ENCODE measurements around the gene AKAP11. TPM values are rescaled to one million over a fixed set of nuclear protein-coding genes. Genes with fewer than 3 reads are reported as not detected.

AKAP11 gene
- total and polyA plus RNA-seq, 2 of the 4 experiments (the other 2 are of a cell fraction), result 8.0 to 19.7 TPM

DNA sequence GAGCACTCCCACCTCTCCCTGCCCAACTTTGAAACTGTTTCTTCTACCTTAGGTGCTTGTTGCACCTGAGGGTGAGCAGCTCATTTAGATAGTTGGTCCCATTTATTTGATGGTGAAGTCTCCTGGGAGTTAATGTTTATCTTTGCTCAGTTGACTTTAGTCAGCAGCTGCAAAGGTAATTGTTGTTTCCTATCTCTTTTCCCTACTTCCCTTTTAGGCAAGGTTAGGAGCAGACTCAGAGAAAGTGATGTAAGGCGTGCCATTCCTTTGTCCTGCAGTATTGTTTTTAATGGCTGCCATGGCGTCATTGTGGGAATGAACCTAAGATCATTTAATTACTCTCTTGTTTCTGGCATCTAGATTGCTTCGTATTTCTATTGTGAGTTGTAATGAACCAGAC lies 11.6 kb downstream of the AKAP11 start:
- TF ChIP-seq, protein P1, sequence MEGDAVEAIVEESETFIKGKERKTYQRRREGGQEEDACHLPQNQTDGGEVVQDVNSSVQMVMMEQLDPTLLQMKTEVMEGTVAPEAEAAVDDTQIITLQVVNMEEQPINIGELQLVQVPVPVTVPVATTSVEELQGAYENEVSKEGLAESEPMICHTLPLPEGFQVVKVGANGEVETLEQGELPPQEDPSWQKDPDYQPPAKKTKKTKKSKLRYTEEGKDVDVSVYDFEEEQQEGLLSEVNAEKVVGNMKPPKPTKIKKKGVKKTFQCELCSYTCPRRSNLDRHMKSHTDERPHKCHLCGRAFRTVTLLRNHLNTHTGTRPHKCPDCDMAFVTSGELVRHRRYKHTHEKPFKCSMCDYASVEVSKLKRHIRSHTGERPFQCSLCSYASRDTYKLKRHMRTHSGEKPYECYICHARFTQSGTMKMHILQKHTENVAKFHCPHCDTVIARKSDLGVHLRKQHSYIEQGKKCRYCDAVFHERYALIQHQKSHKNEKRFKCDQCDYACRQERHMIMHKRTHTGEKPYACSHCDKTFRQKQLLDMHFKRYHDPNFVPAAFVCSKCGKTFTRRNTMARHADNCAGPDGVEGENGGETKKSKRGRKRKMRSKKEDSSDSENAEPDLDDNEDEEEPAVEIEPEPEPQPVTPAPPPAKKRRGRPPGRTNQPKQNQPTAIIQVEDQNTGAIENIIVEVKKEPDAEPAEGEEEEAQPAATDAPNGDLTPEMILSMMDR (conservative IDR thresholded peaks at IDR 0.05; ENCODE audit: low read depth, low read length), result no peak
- no peak for TF ChIP-seq MAFK (IDR thresholded peaks at IDR 0.05; ENCODE audit: low read depth, low read length)
- no peak for TF ChIP-seq SMC3 (IDR thresholded peaks at IDR 0.05; ENCODE audit: low read depth, low read length)
- no peak for TF ChIP-seq CEBPB (IDR thresholded peaks at IDR 0.05; ENCODE audit: low read depth, low read length)
- no peak for TF ChIP-seq MAZ (IDR thresholded peaks at IDR 0.05; ENCODE audit: borderline replicate concordance, low read depth, low read length)
- TF ChIP-seq BHLHE40 (IDR thresholded peaks at IDR 0.05; ENCODE audit: low read depth, low read length), result no peak
- no peak for TF ChIP-seq MXI1 (IDR thresholded peaks at IDR 0.05; ENCODE audit: borderline replicate concordance, low read depth, low read length)
- TF ChIP-seq POLR2A (IDR thresholded peaks at IDR 0.05; ENCODE audit: low read depth, low read length), result no peak
- TF ChIP-seq, protein P2, sequence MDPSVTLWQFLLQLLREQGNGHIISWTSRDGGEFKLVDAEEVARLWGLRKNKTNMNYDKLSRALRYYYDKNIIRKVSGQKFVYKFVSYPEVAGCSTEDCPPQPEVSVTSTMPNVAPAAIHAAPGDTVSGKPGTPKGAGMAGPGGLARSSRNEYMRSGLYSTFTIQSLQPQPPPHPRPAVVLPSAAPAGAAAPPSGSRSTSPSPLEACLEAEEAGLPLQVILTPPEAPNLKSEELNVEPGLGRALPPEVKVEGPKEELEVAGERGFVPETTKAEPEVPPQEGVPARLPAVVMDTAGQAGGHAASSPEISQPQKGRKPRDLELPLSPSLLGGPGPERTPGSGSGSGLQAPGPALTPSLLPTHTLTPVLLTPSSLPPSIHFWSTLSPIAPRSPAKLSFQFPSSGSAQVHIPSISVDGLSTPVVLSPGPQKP (IDR thresholded peaks at IDR 0.05; ENCODE audit: borderline replicate concordance, low read depth, low read length), result no peak
- TF ChIP-seq CHD1 (IDR thresholded peaks at IDR 0.05; ENCODE audit: low read depth, low read length), result no peak
- no peak for TF ChIP-seq FOS (IDR thresholded peaks at IDR 0.05; ENCODE audit: low read depth, low read length)
- no peak for TF ChIP-seq RAD21 (IDR thresholded peaks at IDR 0.05; ENCODE audit: low read length)
- no peak for TF ChIP-seq RCOR1 (IDR thresholded peaks at IDR 0.05; ENCODE audit: insufficient replicate concordance, low read length)
- TF ChIP-seq, protein P3, sequence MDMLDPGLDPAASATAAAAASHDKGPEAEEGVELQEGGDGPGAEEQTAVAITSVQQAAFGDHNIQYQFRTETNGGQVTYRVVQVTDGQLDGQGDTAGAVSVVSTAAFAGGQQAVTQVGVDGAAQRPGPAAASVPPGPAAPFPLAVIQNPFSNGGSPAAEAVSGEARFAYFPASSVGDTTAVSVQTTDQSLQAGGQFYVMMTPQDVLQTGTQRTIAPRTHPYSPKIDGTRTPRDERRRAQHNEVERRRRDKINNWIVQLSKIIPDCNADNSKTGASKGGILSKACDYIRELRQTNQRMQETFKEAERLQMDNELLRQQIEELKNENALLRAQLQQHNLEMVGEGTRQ (IDR thresholded peaks at IDR 0.05; ENCODE audit: low read depth, low read length), result no peak
- no peak for TF ChIP-seq NFE2L2 (IDR thresholded peaks at IDR 0.05; ENCODE audit: low read depth, low read length)
- TF ChIP-seq RFX5 (IDR thresholded peaks at IDR 0.05; ENCODE audit: low read depth, low read length), result no peak
- H3K14ac ChIP-seq (replicated peaks; ENCODE audit: low read depth, low read length), result no peak overlapping the region
- no peak overlapping the region for H2AFZ ChIP-seq (replicated peaks; ENCODE audit: low read length, poor library complexity)
- no peak overlapping the region for H3K9ac ChIP-seq (ENCODE audit: low read depth, low read length)
- intact Hi-C loops (cut with micrococcal nuclease) (no loop called here), dilution Hi-C loops (cut with HindIII; ENCODE audit: low sequenced_read_pairs, unreplicated experiment) (no loop called here), in situ Hi-C loops (cut with MboI; ENCODE audit: low sequenced_read_pairs) (no loop called here)
- no peak overlapping the region for H3K4me2 ChIP-seq (ENCODE audit: low read depth, low read length)
- no peak overlapping the region for H2BK15ac ChIP-seq (ENCODE audit: low read depth, low read length)
- no peak overlapping the region for H3K18ac ChIP-seq (ENCODE audit: low read depth, low read length)
- H3K4me1 ChIP-seq (ENCODE audit: control insufficient read depth, insufficient read depth, low read length), result peaks cover 3% of the 10 kb centered on the region; the same call in 1 of the 2 replicates
- peaks cover 4% of the 10 kb centered on the region for H3K36me3 ChIP-seq (ENCODE audit: control insufficient read depth, insufficient read depth, low read length)
- no peak overlapping the region for H2BK20ac ChIP-seq (ENCODE audit: low read depth, low read length)
- POLR2A ChIA-PET (ENCODE audit: unreplicated experiment), result no interaction called here
- H2AK5ac ChIP-seq (ENCODE audit: low read depth, low read length), result no peak overlapping the region
- H4K20me1 ChIP-seq (ENCODE audit: insufficient read depth, low read length), result peaks cover 10% of the 10 kb centered on the region; the same call in 1 of the 2 replicates
- no peak overlapping the region for H3K4me3 ChIP-seq (ENCODE audit: insufficient read depth, low read depth, low read length)
- H2BK5ac ChIP-seq (ENCODE audit: low read depth, low read length, poor library complexity, severe bottlenecking), result no peak overlapping the region
- no peak overlapping the region for H3K27ac ChIP-seq (ENCODE audit: insufficient read depth, low read length)
- H4K8ac ChIP-seq (ENCODE audit: low read depth in 2 of 2, low read length in 2 of 2), result no peak overlapping the region
- H3K9me1 ChIP-seq (ENCODE audit: insufficient read depth, low read length), result no peaks in the 10 kb centered on the region; the same call in 1 of the 2 replicates
- no peaks in the 10 kb centered on the region for H3K9me3 ChIP-seq (ENCODE audit: control insufficient read depth, insufficient read depth, low read length)
- H3K4ac ChIP-seq (ENCODE audit: low read depth, low read length), result no peak overlapping the region
- no CpG with 5 or more reads among the region's 3 CpGs for WGBS, 2 experiments (ENCODE audit: extremely low coverage in 2 of 2, insufficient read length in 1 of 2)
- no peak overlapping the region for H4K91ac ChIP-seq (ENCODE audit: insufficient read depth, low read depth, low read length)
- peaks cover 21 to 30% of the 10 kb centered on the region in 2 experiments for H3K79me1 ChIP-seq (ENCODE audit: low read depth in 1 of 2, low read length in 2 of 2)
- CTCF ChIA-PET, result no interaction called here
- no peak for DNase-seq
- H3K27me3 ChIP-seq (ENCODE audit: control insufficient read depth, insufficient read depth, low read length), result no peaks in the 10 kb centered on the region
- BruUV-seq (replicated peaks), result no TSS peak
- no peak overlapping the region for H2BK120ac ChIP-seq (ENCODE audit: low read depth, low read length)
- H3K23ac ChIP-seq (ENCODE audit: low read depth, low read length), result peak overlapping the region; percentile 20; the same call in 1 of the 2 replicates
- no peak overlapping the region for H3K56ac ChIP-seq (ENCODE audit: extremely low read depth, insufficient read depth, low read length)
- no peak overlapping the region for H2AK9ac ChIP-seq (replicated peaks; ENCODE audit: low read depth, low read length, poor library complexity)
- ATAC-seq (ENCODE audit: low read depth), result no peak
- no peak overlapping the region for H4K5ac ChIP-seq (ENCODE audit: low read depth, low read length)

Measured in IMR-90 (cell line).